CD14-positive monocyte (primary cell): Measurements from ENCODE around the gene CDIPT. TPM values are rescaled to one million over a fixed set of nuclear protein-coding genes. Genes with fewer than 3 reads are reported as not detected.
A peak's percentile ranks its signal among the peaks of the same experiment; 100 is the strongest.
"Not testable (repeated sequence)": the region's sequence is repeated elsewhere in the genome, so short reads cannot be mapped to it uniquely, and the experiment has no call there.

Source experiments
- DNase-seq, 3 donors: peaks; one replicate each; pipeline ENCODE4 v3.0.0-alpha.2; 2011 to 2022
- H2AFZ ChIP-seq: 2 replicates; pipeline ENCODE4 v1.6.0; 2012; ENCODE audit warnings: mild to moderate bottlenecking, low read depth, low read length, inconsistent platforms; ENCODE audit not compliant: insufficient read depth, poor library complexity, severe bottlenecking
- H3K27ac ChIP-seq, 2 donors: 1 replicate in 1 of 2; 2 replicates in 1 of 2; pipeline ENCODE4 v1.5.1; 2012 to 2013; ENCODE audit warnings: low read length in 2 of 2, control low read depth in 1 of 2, inconsistent platforms in 1 of 2, low read depth in 1 of 2, mild to moderate bottlenecking in 1 of 2
- H3K27me3 ChIP-seq, 2 donors: one replicate each; pipeline versions ENCODE4 v1.6.0 to v1.6.1; 2011 to 2013; ENCODE audit warnings: low read length in 2 of 2; ENCODE audit not compliant: control insufficient read depth in 2 of 2, insufficient read depth in 2 of 2
- H3K36me3 ChIP-seq, 2 donors: replicated peaks in 1 of 2; 1 replicate in 1 of 2; 2 replicates in 1 of 2; pipeline versions ENCODE4 v1.5.1 to v1.6.1; 2012 to 2013; ENCODE audit warnings: low read length in 2 of 2, control low read depth in 1 of 2, inconsistent platforms in 1 of 2, mild to moderate bottlenecking in 1 of 2; ENCODE audit not compliant: insufficient read depth in 2 of 2, control insufficient read depth in 1 of 2
- H3K4me1 ChIP-seq, 2 donors: 1 replicate in 1 of 2; 2 replicates in 1 of 2; pipeline versions ENCODE4 v1.5.1 to v1.6.1; 2012 to 2013; ENCODE audit warnings: low read length in 2 of 2, control low read depth in 1 of 2, inconsistent platforms in 1 of 2, mild to moderate bottlenecking in 1 of 2, moderate library complexity in 1 of 2; ENCODE audit not compliant: insufficient read depth in 2 of 2, control insufficient read depth in 1 of 2
- H3K4me2 ChIP-seq: replicated peaks from 2 replicates; pipeline ENCODE3; 2012; ENCODE audit warnings: low read length, moderate library complexity, mild to moderate bottlenecking; ENCODE audit not compliant: poor library complexity, severe bottlenecking; ENCODE audit errors: extremely low read depth
- H3K4me3 ChIP-seq, 3 experiments: fragments of 200-600 bp in 1 of 3; sonication (generic) in 1 of 3; replicated peaks in 1 of 3; 1 replicate in 2 of 3; 2 replicates in 1 of 3; pipeline ENCODE4 v1.5.1; 2011 to 2013; ENCODE audit warnings: low read length in 3 of 3, mild to moderate bottlenecking in 3 of 3, control low read depth in 2 of 3, low read depth in 2 of 3, inconsistent platforms in 1 of 3, moderate library complexity in 1 of 3
- H3K79me2 ChIP-seq: 2 replicates; pipeline ENCODE4 v1.6.0; 2012; ENCODE audit warnings: mild to moderate bottlenecking, control low read depth, inconsistent platforms, low read length, moderate library complexity; ENCODE audit not compliant: insufficient read depth
- H3K9ac ChIP-seq: 2 replicates; pipeline ENCODE4 v1.6.0; 2017; ENCODE audit warnings: low read length, mild to moderate bottlenecking; ENCODE audit not compliant: insufficient read depth, poor library complexity, severe bottlenecking
- H3K9me3 ChIP-seq, 2 donors: replicated peaks in 1 of 2; 1 replicate in 1 of 2; 2 replicates in 1 of 2; pipeline versions ENCODE4 v1.5.1 to v1.6.1; 2012 to 2013; ENCODE audit warnings: low read length in 2 of 2, control low read depth in 1 of 2; ENCODE audit not compliant: control insufficient read depth in 1 of 2, insufficient read depth in 1 of 2
- H4K20me1 ChIP-seq: 2 replicates; pipeline ENCODE4 v1.6.0; 2012; ENCODE audit warnings: mild to moderate bottlenecking, low read length, control low read depth, moderate library complexity; ENCODE audit not compliant: insufficient read depth
- H3K27ac Mint-ChIP-seq, 7 donors: one replicate each; pipeline ENCODE4 v1.8.0; 2020; ENCODE audit warnings: mild to moderate bottlenecking in 7 of 7, mixed read lengths in 7 of 7, moderate library complexity in 6 of 7, inconsistent platforms in 2 of 7
- H3K27me3 Mint-ChIP-seq, 3 donors: one replicate each; pipeline ENCODE4 v1.8.0; 2021 to 2022; ENCODE audit warnings: low read depth in 3 of 3, mild to moderate bottlenecking in 3 of 3, mixed read lengths in 3 of 3, moderate library complexity in 3 of 3, inconsistent platforms in 1 of 3
- H3K36me3 Mint-ChIP-seq, 2 donors: one replicate each; pipeline ENCODE4 v1.8.0; 2020; ENCODE audit warnings: mixed read lengths in 2 of 2, inconsistent platforms in 1 of 2, mild to moderate bottlenecking in 1 of 2
- H3K4me1 Mint-ChIP-seq: one replicate; pipeline ENCODE4 v1.8.0; 2020; ENCODE audit warnings: mild to moderate bottlenecking, mixed read lengths
- H3K4me3 Mint-ChIP-seq, 2 donors: one replicate each; pipeline ENCODE4 v1.8.0; 2020; ENCODE audit warnings: mild to moderate bottlenecking in 2 of 2, mixed read lengths in 2 of 2, moderate library complexity in 1 of 2
- H3K9me3 Mint-ChIP-seq, 7 donors: one replicate each; pipeline ENCODE4 v1.8.0; 2020 to 2022; ENCODE audit warnings: mixed read lengths in 7 of 7, mild to moderate bottlenecking in 6 of 7, moderate library complexity in 6 of 7, inconsistent platforms in 2 of 7
- WGBS: methylation state at CpG from one replicate; pipeline ENCODE4 v1.1.5; 2013; ENCODE audit warnings: missing lambda C conversion rate; ENCODE audit not compliant: insufficient coverage; 5-methylcytosine and 5-hydroxymethylcytosine counted together
- intact Hi-C, 2 donors: fragments of 100-400 bp; cut with micrococcal nuclease; formaldehyde crosslinking; loops; one replicate each; pipeline versions ENCODE4 v1.15.0 to v1.15.1; 2023
- polyA plus RNA-seq, 3 donors: library from polyadenylated mRNA; depleted of rRNA in 1 of 3; unstranded in 2 of 3; stranded (reverse) in 1 of 3; fragments of 300-500 nt in 2 of 3; fragments of >200 nt in 1 of 3; fragmentation: Illumina TruSeq in 2 of 3; gene quantifications; 1 replicate in 2 of 3; 2 replicates in 1 of 3; pipeline ENCODE4 v1.2.3, GENCODE V29; 2012 to 2021
- TF ChIP-seq, protein P1 (sequence below): fragments of 200-600 bp; IDR thresholded peaks from one replicate; pipeline ENCODE4 v1.8.0; 2022; ENCODE audit warnings: antibody characterized with exemption, mild to moderate bottlenecking

CDIPT gene
- polyA plus RNA-seq, 3 donors, result 67.2 to 98.8 (median 93.5) TPM

DNA sequence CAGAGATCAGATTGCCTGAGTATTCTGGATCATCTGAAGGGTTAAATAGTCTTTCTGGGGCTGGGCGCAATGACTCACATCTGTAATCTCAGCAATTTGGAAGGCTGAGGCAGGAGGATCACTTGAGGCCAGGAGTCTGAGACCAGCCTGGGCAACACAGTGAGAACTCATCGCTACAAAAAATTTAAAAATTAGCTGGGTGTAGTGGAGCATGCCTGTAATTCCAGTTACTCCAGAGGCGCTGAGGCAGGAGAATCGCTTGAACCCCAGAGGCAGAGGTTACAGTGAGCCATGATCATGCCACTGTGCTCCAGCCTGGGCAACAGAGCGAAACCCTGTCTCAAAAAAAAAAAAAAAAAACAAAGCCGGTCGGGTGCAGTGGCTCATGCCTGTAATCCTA lies 27.1 kb downstream of the CDIPT start:
- no peak overlapping the region for H3K4me2 ChIP-seq
- no peak overlapping the region for H3K27ac ChIP-seq
- H3K36me3 Mint-ChIP-seq, result peaks cover 82 to 100% of the 10 kb centered on the region in 2 donors
- no peak overlapping the region for H3K4me3 Mint-ChIP-seq
- H3K27ac Mint-ChIP-seq, result no peak overlapping the region
- no peak overlapping the region for H2AFZ ChIP-seq
- intact Hi-C loops, result no loop called here
- no peak overlapping the region for H3K9ac ChIP-seq
- H4K20me1 ChIP-seq, result peaks cover 82% of the 10 kb centered on the region
- H3K9me3 ChIP-seq, result no peaks in the 10 kb centered on the region
- H3K9me3 Mint-ChIP-seq, result no peaks in the 10 kb centered on the region
- 100% methylated on average over 4 of the region's 7 CpGs for WGBS
- H3K4me1 Mint-ChIP-seq, result no peaks in the 10 kb centered on the region
- H3K27me3 ChIP-seq, result no peaks in the 10 kb centered on the region
- H3K27me3 Mint-ChIP-seq, result no peaks in the 10 kb centered on the region
- TF ChIP-seq, protein P1, sequence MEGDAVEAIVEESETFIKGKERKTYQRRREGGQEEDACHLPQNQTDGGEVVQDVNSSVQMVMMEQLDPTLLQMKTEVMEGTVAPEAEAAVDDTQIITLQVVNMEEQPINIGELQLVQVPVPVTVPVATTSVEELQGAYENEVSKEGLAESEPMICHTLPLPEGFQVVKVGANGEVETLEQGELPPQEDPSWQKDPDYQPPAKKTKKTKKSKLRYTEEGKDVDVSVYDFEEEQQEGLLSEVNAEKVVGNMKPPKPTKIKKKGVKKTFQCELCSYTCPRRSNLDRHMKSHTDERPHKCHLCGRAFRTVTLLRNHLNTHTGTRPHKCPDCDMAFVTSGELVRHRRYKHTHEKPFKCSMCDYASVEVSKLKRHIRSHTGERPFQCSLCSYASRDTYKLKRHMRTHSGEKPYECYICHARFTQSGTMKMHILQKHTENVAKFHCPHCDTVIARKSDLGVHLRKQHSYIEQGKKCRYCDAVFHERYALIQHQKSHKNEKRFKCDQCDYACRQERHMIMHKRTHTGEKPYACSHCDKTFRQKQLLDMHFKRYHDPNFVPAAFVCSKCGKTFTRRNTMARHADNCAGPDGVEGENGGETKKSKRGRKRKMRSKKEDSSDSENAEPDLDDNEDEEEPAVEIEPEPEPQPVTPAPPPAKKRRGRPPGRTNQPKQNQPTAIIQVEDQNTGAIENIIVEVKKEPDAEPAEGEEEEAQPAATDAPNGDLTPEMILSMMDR, result no peak
- H3K4me1 ChIP-seq, result no peaks in the 10 kb centered on the region
- H3K4me3 ChIP-seq, result no peak overlapping the region
- peaks cover 90 to 100% of the 10 kb centered on the region in 2 donors for H3K36me3 ChIP-seq
- no peak for DNase-seq
- no peaks in the 10 kb centered on the region for H3K79me2 ChIP-seq

DNA sequence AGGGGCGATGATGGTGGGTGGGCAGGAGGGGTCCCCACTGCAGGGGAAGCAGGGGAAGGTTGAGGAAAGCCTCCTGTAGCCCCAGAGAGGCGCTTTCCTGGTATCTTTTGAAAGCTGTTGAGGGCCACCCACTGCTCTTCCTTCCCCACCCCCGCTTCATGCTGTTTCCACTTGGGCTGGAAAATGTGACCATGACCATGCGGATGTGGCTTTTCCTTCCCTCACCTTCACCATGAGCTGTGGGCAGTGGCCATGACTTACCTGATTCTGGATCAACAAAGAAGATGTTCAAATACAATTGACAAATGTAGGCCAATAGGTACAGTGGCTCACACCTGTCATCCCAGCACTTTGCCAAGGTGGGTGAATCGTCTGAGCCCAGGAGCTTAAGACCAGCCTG lies 28.9 kb downstream of the CDIPT start:
- WGBS, result 100% methylated on average over 2 of the region's 5 CpGs
- Mint-ChIP-seq H3K9me3 (no peaks in the 10 kb centered on the region), H3K4me1 (no peaks in the 10 kb centered on the region), H3K36me3 (peaks cover 77 to 96% of the 10 kb centered on the region in 2 donors), H3K4me3 (no peak overlapping the region), H3K27me3 (no peaks in the 10 kb centered on the region), H3K27ac (no peak overlapping the region)
- TF ChIP-seq, protein P1, result no peak
- Histone ChIP-seq H3K9ac (no peak overlapping the region), H3K4me2 (no peak overlapping the region), H3K79me2 (peaks cover 13% of the 10 kb centered on the region), H4K20me1 (peaks cover 82% of the 10 kb centered on the region), H3K27me3 (no peaks in the 10 kb centered on the region), H3K4me3 (no peak overlapping the region), H3K36me3 (peaks cover 85 to 100% of the 10 kb centered on the region in 2 donors), H3K4me1 (no peaks in the 10 kb centered on the region), H2AFZ (no peak overlapping the region), H3K9me3 (no peaks in the 10 kb centered on the region), H3K27ac (no peak overlapping the region)
- intact Hi-C loops, result no loop called here
- DNase-seq, result no peak

DNA sequence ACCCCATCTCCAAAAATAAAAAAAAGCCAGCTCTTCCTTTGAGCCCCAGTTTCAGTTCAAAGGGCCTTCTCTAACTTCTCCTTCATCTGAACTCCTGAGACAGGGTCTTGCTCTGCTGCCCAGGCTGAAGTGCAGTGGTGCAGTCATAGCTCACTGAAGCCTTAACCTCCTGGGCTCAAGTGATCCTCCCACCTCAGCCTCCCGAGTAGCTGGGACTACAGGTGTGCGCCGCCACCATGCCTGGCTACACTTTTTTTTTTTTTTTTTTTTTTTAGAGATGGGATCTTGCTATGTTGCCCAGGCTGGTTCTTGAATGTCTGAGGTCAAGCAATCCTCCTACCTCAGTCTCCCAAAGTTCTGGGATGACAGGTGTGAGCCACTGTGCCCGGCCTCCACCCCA lies 29.8 kb downstream of the CDIPT start:
- H3K27me3 Mint-ChIP-seq, H2AFZ ChIP-seq, H3K27ac ChIP-seq, H3K27me3 ChIP-seq, H3K9me3 Mint-ChIP-seq, H3K4me3 Mint-ChIP-seq, H3K9ac ChIP-seq, H3K9me3 ChIP-seq, H3K4me2 ChIP-seq, H3K4me1 ChIP-seq, H3K4me3 ChIP-seq, intact Hi-C loops, H3K4me1 Mint-ChIP-seq, DNase-seq: not testable (repeated sequence)
- peak overlapping the region in 1 of 7 donors; percentile 69 for H3K27ac Mint-ChIP-seq
- peaks cover 80 to 92% of the 10 kb centered on the region in 2 donors for H3K36me3 ChIP-seq
- H4K20me1 ChIP-seq, result peaks cover 85% of the 10 kb centered on the region
- WGBS, result 100% methylated on average over 1 of the region's 4 CpGs
- H3K36me3 Mint-ChIP-seq, result peaks cover 72 to 88% of the 10 kb centered on the region in 2 donors
- peaks cover 19% of the 10 kb centered on the region for H3K79me2 ChIP-seq
